GM23338 (cell line): ENCODE measurements around the gene ASCL2. TPM values are rescaled to one million over a fixed set of nuclear protein-coding genes. Genes with fewer than 3 reads are reported as not detected.

Experiments used
- ATAC-seq: fragments of 200-7000 bp; cut with Tn5 transposase; 3 replicates; pipeline ENCODE4 v1.9.1; 2020
- DNase-seq: peaks from one replicate; pipeline ENCODE4 v3.0.0-alpha.2; 2015; ENCODE audit warnings: low spot score
- H2AFZ ChIP-seq: fragments of 200-600 bp; sonication (generic); 2 replicates; pipeline ENCODE4 v1.8.0; 2016; ENCODE audit warnings: antibody characterized with exemption, mild to moderate bottlenecking, moderate library complexity
- H3F3A ChIP-seq: fragments of 200-600 bp; sonication (generic); replicated peaks from 2 replicates; pipeline ENCODE4 v1.8.0; 2017; ENCODE audit warnings: antibody characterized with exemption, mixed run types, low read depth
- H3K27ac ChIP-seq: fragments of 200-600 bp; sonication (generic); 2 replicates; pipeline ENCODE4 v1.6.1; 2016; ENCODE audit warnings: low read depth
- H3K27me3 ChIP-seq: fragments of 200-600 bp; sonication (generic); 2 replicates; pipeline ENCODE4 v1.8.0; 2016; ENCODE audit warnings: mild to moderate bottlenecking, mixed run types, moderate library complexity; ENCODE audit not compliant: insufficient read depth
- H3K36me3 ChIP-seq: fragments of 200-600 bp; sonication (generic); 2 replicates; pipeline ENCODE4 v1.8.0; 2016; ENCODE audit warnings: mild to moderate bottlenecking; ENCODE audit not compliant: insufficient read depth
- H3K4me1 ChIP-seq: fragments of 200-600 bp; sonication (generic); 2 replicates; pipeline ENCODE4 v1.8.0; 2016; ENCODE audit warnings: mild to moderate bottlenecking, moderate library complexity; ENCODE audit not compliant: insufficient read depth
- H3K4me2 ChIP-seq: fragments of 200-600 bp; sonication (generic); 2 replicates; pipeline ENCODE4 v1.7.1; 2017; ENCODE audit warnings: mixed run types
- H3K4me3 ChIP-seq: fragments of 200-600 bp; sonication (generic); 2 replicates; pipeline ENCODE4 v1.6.1; 2016; ENCODE audit warnings: mixed run types
- H3K79me2 ChIP-seq: fragments of 200-600 bp; sonication (generic); replicated peaks from 2 replicates; pipeline ENCODE4 v1.8.0; 2017; ENCODE audit warnings: mild to moderate bottlenecking; ENCODE audit not compliant: insufficient read depth
- H3K9me2 ChIP-seq: fragments of 200-600 bp; sonication (generic); 2 replicates; pipeline ENCODE4 v1.8.0; 2017; ENCODE audit not compliant: insufficient read depth
- H4K20me1 ChIP-seq: fragments of 200-600 bp; sonication (generic); replicated peaks from 2 replicates; pipeline ENCODE4 v1.8.0; 2017; ENCODE audit warnings: mild to moderate bottlenecking; ENCODE audit not compliant: insufficient read depth
- H3K27ac Mint-ChIP-seq: 2 replicates; pipeline ENCODE4 v1.8.0; 2020; ENCODE audit warnings: inconsistent platforms, mild to moderate bottlenecking, moderate library complexity, mixed read lengths
- H3K27me3 Mint-ChIP-seq: 3 replicates; pipeline ENCODE4 v1.8.0; 2022; ENCODE audit warnings: low read depth, mild to moderate bottlenecking, moderate library complexity, mixed read lengths, inconsistent platforms; ENCODE audit not compliant: insufficient read depth, poor library complexity
- H3K36me3 Mint-ChIP-seq: 3 replicates; pipeline ENCODE4 v1.8.0; 2021; ENCODE audit warnings: low read depth, mild to moderate bottlenecking, inconsistent platforms, moderate library complexity, mixed read lengths
- H3K4me1 Mint-ChIP-seq: 3 replicates; pipeline ENCODE4 v1.8.0; 2020; ENCODE audit warnings: mild to moderate bottlenecking, inconsistent platforms, mixed read lengths
- H3K4me3 Mint-ChIP-seq: 3 replicates; pipeline ENCODE4 v1.8.0; 2021; ENCODE audit warnings: moderate library complexity, mild to moderate bottlenecking, inconsistent platforms, mixed read lengths
- H3K9me3 Mint-ChIP-seq: 3 replicates; pipeline ENCODE4 v1.8.0; 2020; ENCODE audit warnings: moderate library complexity, mild to moderate bottlenecking, inconsistent platforms, mixed read lengths
- CREB1 ChIP-seq: fragments of 250-450 bp; sonication (Bioruptor Pico); IDR thresholded peaks from 2 replicates; pipeline ENCODE4 v1.5.0; 2020; ENCODE audit warnings: low read depth, mild to moderate bottlenecking, moderate library complexity
- CTCF ChIP-seq, 2 experiments: fragments of 200-600 bp in 1 of 2; sonication (generic) in 1 of 2; conservative IDR thresholded peaks; 2 replicates each; pipeline versions ENCODE4 v1.5.1 to v1.6.1; 2016 to 2017; ENCODE audit warnings: antibody characterized with exemption in 2 of 2, low read depth in 2 of 2, mild to moderate bottlenecking in 2 of 2, moderate library complexity in 1 of 2
- EZH2 ChIP-seq: fragments of 200-600 bp; sonication (generic); IDR thresholded peaks from one replicate; pipeline ENCODE4 v1.8.0; 2017; ENCODE audit warnings: antibody characterized with exemption, mild to moderate bottlenecking, low read depth; ENCODE audit not compliant: unreplicated experiment
- EZH2phosphoT487 ChIP-seq: fragments of 200-600 bp; sonication (generic); IDR thresholded peaks from one replicate; pipeline ENCODE4 v1.8.1; 2018; ENCODE audit warnings: antibody characterized with exemption; ENCODE audit not compliant: unreplicated experiment
- JUNB ChIP-seq: IDR thresholded peaks from one replicate; pipeline ENCODE4 v1.6.1; 2016; ENCODE audit warnings: antibody characterized with exemption; ENCODE audit not compliant: unreplicated experiment
- POLR2AphosphoS5 ChIP-seq: IDR thresholded peaks from 2 replicates; pipeline ENCODE4 v1.6.1; 2016; ENCODE audit warnings: antibody characterized with exemption, low read depth
- REST ChIP-seq: IDR thresholded peaks from one replicate; pipeline ENCODE4 v1.6.1; 2018; ENCODE audit warnings: antibody characterized with exemption; ENCODE audit not compliant: unreplicated experiment
- STAT1 ChIP-seq: IDR thresholded peaks from one replicate; pipeline ENCODE4 v1.6.1; 2016; ENCODE audit warnings: antibody characterized with exemption; ENCODE audit not compliant: unreplicated experiment
- ZNF114 ChIP-seq: fragments of 250-450 bp; sonication (Bioruptor Pico); IDR thresholded peaks from 2 replicates; pipeline ENCODE4 v1.5.0; 2020; ENCODE audit warnings: mild to moderate bottlenecking, moderate library complexity
- polyA plus RNA-seq: library from polyadenylated mRNA; unstranded; fragments of >200 nt; fragmentation: Nextera tagmentation; extraction: Ambion mirVana; gene quantifications from 2 replicates; pipeline ENCODE4 v1.2.1, GENCODE V29; 2016
- total RNA-seq: library from RNA; depleted of rRNA; stranded (reverse); fragments of >200 nt; shearing (Covaris generic); gene quantifications from 2 replicates; pipeline ENCODE4 v1.2.3, GENCODE V29; 2014
- TF ChIP-seq, protein P1 (sequence below): fragments of 250-450 bp; sonication (Bioruptor Pico); IDR thresholded peaks from 2 replicates; pipeline ENCODE4 v1.5.0; 2020; ENCODE audit warnings: mild to moderate bottlenecking, moderate library complexity

Gene ASCL2
- total and polyA plus RNA-seq, 2 experiments from 2014 or later: 0.57 to 1.6 TPM

DNA sequence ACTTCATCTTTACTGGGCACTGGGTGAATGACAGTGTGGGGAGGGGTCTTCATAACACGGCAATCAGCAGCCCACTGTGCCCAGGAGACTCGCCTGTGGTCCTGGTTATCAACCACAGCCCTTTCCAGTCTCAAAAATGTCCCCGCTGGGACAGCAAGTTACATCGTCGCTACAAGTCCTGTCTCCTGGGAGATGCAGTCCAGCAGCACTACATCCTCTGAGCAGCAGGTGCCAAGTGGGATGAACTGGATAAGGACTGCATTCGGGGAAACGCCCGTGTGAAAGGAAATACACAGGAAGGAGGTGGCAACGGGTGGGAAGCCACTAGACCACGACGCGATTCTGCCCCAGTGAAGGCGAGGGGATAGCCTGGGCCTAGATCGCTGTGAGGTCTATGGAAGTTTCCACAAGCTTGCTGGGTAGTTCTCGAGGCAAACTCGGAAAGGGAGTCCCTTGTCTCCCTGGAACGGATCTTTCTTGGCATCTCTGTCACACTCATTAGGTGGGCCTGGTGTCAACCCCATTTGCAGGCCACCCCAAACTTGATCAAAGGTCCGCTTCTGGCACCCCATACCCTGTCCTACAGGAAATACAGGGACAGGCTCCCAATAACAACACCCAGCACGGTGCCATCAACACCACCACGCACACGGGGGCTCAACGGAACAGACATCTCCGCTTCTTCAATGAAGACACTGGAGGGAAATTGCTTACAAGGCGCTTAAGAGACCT, 4.4 kb downstream of the ASCL2 start:
- Mint-ChIP-seq H3K36me3 (no peaks in the 10 kb centered on the region), H3K27ac (no peak overlapping the region), H3K4me3 (no peak overlapping the region), H3K9me3 (peaks cover 2% of the 10 kb centered on the region; the same call in 1 of the 3 replicates), H3K4me1 (peaks cover 11% of the 10 kb centered on the region), H3K27me3 (peaks cover 33% of the 10 kb centered on the region)
- ATAC-seq (no peak), DNase-seq (no peak)
- Histone ChIP-seq H3K36me3 (no peaks in the 10 kb centered on the region), H3K27me3 (peaks cover 40% of the 10 kb centered on the region), H4K20me1 (no peaks in the 10 kb centered on the region), H3K4me1 (peaks cover 6% of the 10 kb centered on the region), H3K4me2 (no peak overlapping the region), H3K9me2 (no peaks in the 10 kb centered on the region), H3K27ac (no peak overlapping the region), H3K4me3 (no peak overlapping the region), H2AFZ (no peak overlapping the region), H3K79me2 (no peaks in the 10 kb centered on the region), H3F3A (no peaks in the 10 kb centered on the region)
- TF ChIP-seq ZNF114: no peak
- no peak for TF ChIP-seq POLR2AphosphoS5
- no peak for TF ChIP-seq STAT1

DNA sequence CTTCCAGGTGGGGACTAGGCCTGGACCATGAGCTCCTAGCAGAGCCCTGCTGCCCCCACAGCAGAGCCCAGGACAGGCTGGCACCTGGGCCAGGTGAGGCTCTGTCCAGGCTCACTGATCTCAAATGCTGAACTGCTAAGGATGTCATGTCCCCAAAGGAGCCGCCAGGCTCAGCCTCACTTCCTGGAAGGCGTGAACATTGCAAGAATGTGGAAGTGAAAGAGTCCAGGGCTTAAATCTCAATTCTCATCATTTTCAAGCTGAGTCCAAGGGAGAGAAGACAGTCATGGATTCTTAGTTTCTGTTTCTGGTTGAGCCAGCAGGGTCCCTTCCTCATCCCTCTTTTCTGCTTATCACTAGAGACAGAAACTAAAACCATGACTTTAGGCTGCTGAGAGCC, 5.0 kb downstream of the ASCL2 start:
- peaks cover 29% of the 10 kb centered on the region for H3K27me3 Mint-ChIP-seq
- Histone ChIP-seq H3K4me3 (no peak overlapping the region), H3K36me3 (no peaks in the 10 kb centered on the region), H3K4me2 (no peak overlapping the region), H2AFZ (no peak overlapping the region), H3K27ac (no peak overlapping the region), H4K20me1 (no peaks in the 10 kb centered on the region), H3K79me2 (no peaks in the 10 kb centered on the region), H3K27me3 (peaks cover 33% of the 10 kb centered on the region), H3F3A (no peaks in the 10 kb centered on the region), H3K4me1 (peaks cover 6% of the 10 kb centered on the region), H3K9me2 (no peaks in the 10 kb centered on the region)
- DNase-seq: no peak
- H3K4me3 Mint-ChIP-seq: no peak overlapping the region
- H3K27ac Mint-ChIP-seq: no peak overlapping the region
- H3K4me1 Mint-ChIP-seq: peaks cover 11% of the 10 kb centered on the region
- no peaks in the 10 kb centered on the region for H3K9me3 Mint-ChIP-seq
- no peaks in the 10 kb centered on the region for H3K36me3 Mint-ChIP-seq
- ATAC-seq: no peak
- TF ChIP-seq, protein P1, sequence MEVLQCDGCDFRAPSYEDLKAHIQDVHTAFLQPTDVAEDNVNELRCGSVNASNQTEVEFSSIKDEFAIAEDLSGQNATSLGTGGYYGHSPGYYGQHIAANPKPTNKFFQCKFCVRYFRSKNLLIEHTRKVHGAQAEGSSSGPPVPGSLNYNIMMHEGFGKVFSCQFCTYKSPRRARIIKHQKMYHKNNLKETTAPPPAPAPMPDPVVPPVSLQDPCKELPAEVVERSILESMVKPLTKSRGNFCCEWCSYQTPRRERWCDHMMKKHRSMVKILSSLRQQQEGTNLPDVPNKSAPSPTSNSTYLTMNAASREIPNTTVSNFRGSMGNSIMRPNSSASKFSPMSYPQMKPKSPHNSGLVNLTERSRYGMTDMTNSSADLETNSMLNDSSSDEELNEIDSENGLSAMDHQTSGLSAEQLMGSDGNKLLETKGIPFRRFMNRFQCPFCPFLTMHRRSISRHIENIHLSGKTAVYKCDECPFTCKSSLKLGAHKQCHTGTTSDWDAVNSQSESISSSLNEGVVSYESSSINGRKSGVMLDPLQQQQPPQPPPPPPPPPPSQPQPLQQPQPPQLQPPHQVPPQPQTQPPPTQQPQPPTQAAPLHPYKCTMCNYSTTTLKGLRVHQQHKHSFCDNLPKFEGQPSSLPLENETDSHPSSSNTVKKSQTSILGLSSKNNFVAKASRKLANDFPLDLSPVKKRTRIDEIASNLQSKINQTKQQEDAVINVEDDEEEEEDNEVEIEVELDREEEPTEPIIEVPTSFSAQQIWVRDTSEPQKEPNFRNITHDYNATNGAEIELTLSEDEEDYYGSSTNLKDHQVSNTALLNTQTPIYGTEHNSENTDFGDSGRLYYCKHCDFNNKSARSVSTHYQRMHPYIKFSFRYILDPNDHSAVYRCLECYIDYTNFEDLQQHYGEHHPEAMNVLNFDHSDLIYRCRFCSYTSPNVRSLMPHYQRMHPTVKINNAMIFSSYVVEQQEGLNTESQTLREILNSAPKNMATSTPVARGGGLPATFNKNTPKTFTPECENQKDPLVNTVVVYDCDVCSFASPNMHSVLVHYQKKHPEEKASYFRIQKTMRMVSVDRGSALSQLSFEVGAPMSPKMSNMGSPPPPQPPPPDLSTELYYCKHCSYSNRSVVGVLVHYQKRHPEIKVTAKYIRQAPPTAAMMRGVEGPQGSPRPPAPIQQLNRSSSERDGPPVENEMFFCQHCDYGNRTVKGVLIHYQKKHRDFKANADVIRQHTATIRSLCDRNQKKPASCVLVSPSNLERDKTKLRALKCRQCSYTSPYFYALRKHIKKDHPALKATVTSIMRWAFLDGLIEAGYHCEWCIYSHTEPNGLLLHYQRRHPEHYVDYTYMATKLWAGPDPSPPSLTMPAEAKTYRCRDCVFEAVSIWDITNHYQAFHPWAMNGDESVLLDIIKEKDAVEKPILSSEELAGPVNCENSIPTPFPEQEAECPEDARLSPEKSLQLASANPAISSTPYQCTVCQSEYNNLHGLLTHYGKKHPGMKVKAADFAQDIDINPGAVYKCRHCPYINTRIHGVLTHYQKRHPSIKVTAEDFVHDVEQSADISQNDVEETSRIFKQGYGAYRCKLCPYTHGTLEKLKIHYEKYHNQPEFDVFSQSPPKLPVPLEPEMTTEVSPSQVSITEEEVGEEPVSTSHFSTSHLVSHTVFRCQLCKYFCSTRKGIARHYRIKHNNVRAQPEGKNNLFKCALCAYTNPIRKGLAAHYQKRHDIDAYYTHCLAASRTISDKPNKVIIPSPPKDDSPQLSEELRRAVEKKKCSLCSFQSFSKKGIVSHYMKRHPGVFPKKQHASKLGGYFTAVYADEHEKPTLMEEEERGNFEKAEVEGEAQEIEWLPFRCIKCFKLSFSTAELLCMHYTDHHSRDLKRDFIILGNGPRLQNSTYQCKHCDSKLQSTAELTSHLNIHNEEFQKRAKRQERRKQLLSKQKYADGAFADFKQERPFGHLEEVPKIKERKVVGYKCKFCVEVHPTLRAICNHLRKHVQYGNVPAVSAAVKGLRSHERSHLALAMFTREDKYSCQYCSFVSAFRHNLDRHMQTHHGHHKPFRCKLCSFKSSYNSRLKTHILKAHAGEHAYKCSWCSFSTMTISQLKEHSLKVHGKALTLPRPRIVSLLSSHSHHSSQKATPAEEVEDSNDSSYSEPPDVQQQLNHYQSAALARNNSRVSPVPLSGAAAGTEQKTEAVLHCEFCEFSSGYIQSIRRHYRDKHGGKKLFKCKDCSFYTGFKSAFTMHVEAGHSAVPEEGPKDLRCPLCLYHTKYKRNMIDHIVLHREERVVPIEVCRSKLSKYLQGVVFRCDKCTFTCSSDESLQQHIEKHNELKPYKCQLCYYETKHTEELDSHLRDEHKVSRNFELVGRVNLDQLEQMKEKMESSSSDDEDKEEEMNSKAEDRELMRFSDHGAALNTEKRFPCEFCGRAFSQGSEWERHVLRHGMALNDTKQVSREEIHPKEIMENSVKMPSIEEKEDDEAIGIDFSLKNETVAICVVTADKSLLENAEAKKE: no peak
- TF ChIP-seq CREB1 (CRISPR knock-in tag) (no peak), ZNF114 (no peak), CTCF (conservative IDR thresholded peaks at IDR 0.05; ENCODE audit: low read depth in 2 of 2) (no peak), STAT1 (no peak), JUNB (no peak), EZH2 (no peak), REST (no peak), EZH2phosphoT487 (no peak)
